GM12878 (cell line): Measurements from ENCODE around the gene TSTD2. TPM values are rescaled to one million over a fixed set of nuclear protein-coding genes. Genes with fewer than 3 reads are reported as not detected.

Experiments
- ATAC-seq: fragments of 200-7000 bp; cut with Tn5 transposase; 3 replicates; pipeline ENCODE4 v1.9.1; 2020; ENCODE audit warnings: mild to moderate bottlenecking, moderate library complexity
- BruUV-seq: library from RNA; stranded (reverse); fragments of 400-500 nt; replicated peaks from 2 replicates; lab custom pipeline; 2021; lab: Mats Ljungman, UMichigan
- CTCF ChIA-PET: fragments of 300-600 bp; sonication (Branson Sonifier 250); formaldehyde crosslinking; extraction: SDS; loops from one replicate; lab custom pipeline; 2021; ENCODE audit warnings: inconsistent platforms; lab: Yijun Ruan, JAX
- POLR2A ChIA-PET: fragments of 350-600 bp; formaldehyde crosslinking; extraction: SDS; loops from one replicate; lab custom pipeline; 2021; ENCODE audit warnings: inconsistent platforms; lab: Charles Lee
- RAD21 ChIA-PET: fragments of 300-600 bp; sonication (Branson Sonifier 250); formaldehyde crosslinking; loops from one replicate; lab custom pipeline; 2023; ENCODE audit warnings: antibody characterized with exemption; ENCODE audit not compliant: unreplicated experiment; lab: Charles Lee
- SMC1A ChIA-PET: fragments of 300-600 bp; sonication (Branson Sonifier 250); formaldehyde crosslinking; loops from one replicate; lab custom pipeline; 2023; ENCODE audit not compliant: unreplicated experiment, uncharacterized antibody; lab: Charles Lee
- DNase-seq: peaks from one replicate; pipeline ENCODE4 v3.0.0-alpha.2; 2011; ENCODE audit warnings: low read depth, low spot score
- FAIRE-seq: peaks from 3 replicates; lab custom pipeline; 2011; peaks lifted over from hg19 to GRCh38; lab: Jason Lieb, UNC
- H2AFZ ChIP-seq: 2 replicates; pipeline ENCODE4 v1.6.0; 2011; ENCODE audit warnings: low read depth, low read length, control low read depth; ENCODE audit not compliant: control insufficient read depth
- H3K27ac ChIP-seq: 2 replicates; pipeline ENCODE4 v1.5.1; 2011; ENCODE audit warnings: control low read depth; ENCODE audit not compliant: control insufficient read depth, insufficient read depth
- H3K27me3 ChIP-seq, 2 experiments: replicated peaks in 1 of 2; 2 replicates each; pipeline versions ENCODE4 v1.6.0 to v1.6.1; 2011; ENCODE audit warnings: low read length in 1 of 2; ENCODE audit not compliant: control insufficient read depth in 2 of 2, insufficient read depth in 2 of 2
- H3K36me3 ChIP-seq, 2 experiments: 2 replicates each; pipeline ENCODE4 v1.5.1; 2011; ENCODE audit warnings: low read length in 1 of 2; ENCODE audit not compliant: control insufficient read depth in 2 of 2, insufficient read depth in 2 of 2
- H3K4me1 ChIP-seq: 2 replicates; pipeline ENCODE4 v1.6.1; 2011; ENCODE audit warnings: mild to moderate bottlenecking, low read length, moderate library complexity, mixed read lengths; ENCODE audit not compliant: control insufficient read depth, insufficient read depth
- H3K4me2 ChIP-seq: 2 replicates; pipeline ENCODE4 v1.6.0; 2011; ENCODE audit warnings: control low read depth; ENCODE audit not compliant: control insufficient read depth, insufficient read depth
- H3K4me3 ChIP-seq: fragments of 200-600 bp; sonication (generic); 2 replicates; pipeline ENCODE4 v1.5.1; 2016
- H3K79me2 ChIP-seq: 2 replicates; pipeline ENCODE4 v1.6.0; 2011; ENCODE audit warnings: low read length; ENCODE audit not compliant: control insufficient read depth, insufficient read depth
- H3K9ac ChIP-seq: 2 replicates; pipeline ENCODE4 v1.8.0; 2011; ENCODE audit warnings: low read length, control low read depth, mixed read lengths; ENCODE audit not compliant: control insufficient read depth, insufficient read depth
- H3K9me3 ChIP-seq: replicated peaks from 3 replicates; pipeline ENCODE4 v1.5.1; 2011; ENCODE audit warnings: mild to moderate bottlenecking, low read length; ENCODE audit not compliant: control insufficient read depth, insufficient read depth
- H4K20me1 ChIP-seq: 2 replicates; pipeline ENCODE4 v1.6.0; 2011; ENCODE audit not compliant: control insufficient read depth, insufficient read depth
- CBX5 ChIP-seq: sonication (generic); IDR thresholded peaks from 2 replicates; pipeline ENCODE4 v1.6.1; 2016; ENCODE audit warnings: low read depth, moderate library complexity, mild to moderate bottlenecking, inconsistent platforms
- CHD1 ChIP-seq: IDR thresholded peaks from 2 replicates; pipeline ENCODE4 v1.6.1; 2012; ENCODE audit warnings: low read depth, low read length, improper control_type of control experiment
- CHD2 ChIP-seq: IDR thresholded peaks from 2 replicates; pipeline ENCODE4 v1.6.1; 2011; ENCODE audit warnings: low read depth, low read length, improper control_type of control experiment, borderline replicate concordance
- CREB1 ChIP-seq: IDR thresholded peaks from 2 replicates; pipeline ENCODE4 v1.6.1; 2012; ENCODE audit warnings: low read depth, mild to moderate bottlenecking, inconsistent platforms
- HDAC2 ChIP-seq: fragments of 200-600 bp; sonication (generic); IDR thresholded peaks from 2 replicates; pipeline ENCODE4 v1.6.1; 2017
- HDAC6 ChIP-seq: fragments of 200-600 bp; sonication (generic); IDR thresholded peaks from one replicate; pipeline ENCODE4 v1.8.0; 2017; ENCODE audit warnings: antibody characterized with exemption; ENCODE audit not compliant: unreplicated experiment
- IKZF1 ChIP-seq: fragments of 450-650 bp; conservative IDR thresholded peaks from 2 replicates; pipeline ENCODE4 v1.6.1; 2017; ENCODE audit warnings: antibody characterized with exemption, mild to moderate bottlenecking
- JUND ChIP-seq: IDR thresholded peaks from 2 replicates; pipeline ENCODE4 v1.6.1; 2012; ENCODE audit warnings: low read depth, mild to moderate bottlenecking, low read length, improper control_type of control experiment, moderate library complexity
- KAT2A ChIP-seq: conservative IDR thresholded peaks from 2 replicates; pipeline ENCODE4 v1.6.1; 2011; ENCODE audit warnings: low read depth, low read length; ENCODE audit not compliant: control insufficient read depth
- PAX5 ChIP-seq: IDR thresholded peaks from 2 replicates; pipeline ENCODE4 v1.6.1; 2011; ENCODE audit warnings: low read depth, low read length, borderline replicate concordance
- POLR2AphosphoS5 ChIP-seq: IDR thresholded peaks from 2 replicates; pipeline ENCODE4 v1.6.1; 2011; ENCODE audit warnings: mild to moderate bottlenecking, low read length, inconsistent platforms
- RAD21 ChIP-seq: IDR thresholded peaks from 2 replicates; pipeline ENCODE4 v1.6.1; 2011; ENCODE audit warnings: mild to moderate bottlenecking, low read depth, low read length, moderate library complexity; ENCODE audit not compliant: insufficient read depth
- RB1 ChIP-seq: fragments of 450-650 bp; formaldehyde crosslinking; IDR thresholded peaks from 2 replicates; pipeline ENCODE4 v1.6.1; 2017; ENCODE audit warnings: mild to moderate bottlenecking, borderline replicate concordance
- RUNX3 ChIP-seq: IDR thresholded peaks from 2 replicates; pipeline ENCODE4 v1.6.1; 2012; ENCODE audit warnings: low read length, inconsistent platforms
- SMAD1 ChIP-seq: fragments of 450-650 bp; IDR thresholded peaks from 2 replicates; pipeline ENCODE4 v1.6.1; 2018; ENCODE audit warnings: mild to moderate bottlenecking, low read depth; ENCODE audit not compliant: partially characterized antibody
- YY1 ChIP-seq: IDR thresholded peaks from 2 replicates; pipeline ENCODE4 v1.6.1; 2011; ENCODE audit warnings: low read depth, mild to moderate bottlenecking, low read length
- WGBS: methylation state at CpG from one replicate; pipeline ENCODE4 v1.1.6; 2016; ENCODE audit warnings: low lambda C conversion rate; ENCODE audit not compliant: insufficient replicate concordance, insufficient coverage; ENCODE audit errors: missing lambda C conversion rate; 5-methylcytosine and 5-hydroxymethylcytosine counted together
- in situ Hi-C: fragments of 300-500 bp; cut with MboI; formaldehyde crosslinking; loops from 9 replicates; pipeline ENCODE4 v1.14.3; 2018; ENCODE audit warnings: mixed read lengths
- intact Hi-C: fragments of 100-400 bp; cut with micrococcal nuclease; formaldehyde crosslinking; loops from one replicate; pipeline ENCODE4 v1.14.2; 2022; ENCODE audit not compliant: unreplicated experiment
- polyA plus RNA-seq, 11 experiments: library from polyadenylated mRNA; depleted of rRNA in 4 of 11; unstranded in 6 of 11; stranded (reverse) in 5 of 11; fragments of >200 nt; fragmentation: Nextera tagmentation in 4 of 11; fragmentation: Illumina TruSeq in 1 of 11; extraction: Ambion mirVana in 4 of 11; extraction: Trizol in 1 of 11; gene quantifications; 1 replicate in 1 of 11; 2 replicates in 10 of 11; pipeline versions ENCODE4 v1.2.1 to v1.2.3, GENCODE V29; 2011 to 2016; ENCODE audit warnings: inconsistent platforms in 2 of 11, missing spikeins in 2 of 11, low read depth in 1 of 11
- total RNA-seq, 4 experiments: library from RNA; depleted of rRNA in 3 of 4; stranded (reverse); fragments of >200 nt in 3 of 4; fragmentation: Illumina TruSeq in 1 of 4; extraction: Trizol in 1 of 4; gene quantifications; 2 replicates each; pipeline versions ENCODE4 v1.2.1 to v1.2.3, GENCODE V29; 2013 to 2021
- TF ChIP-seq, protein P1 (sequence below): IDR thresholded peaks from 2 replicates; pipeline ENCODE4 v1.6.1; 2012; ENCODE audit warnings: low read depth, low read length, improper control_type of control experiment
- TF ChIP-seq, protein P2 (sequence below): IDR thresholded peaks from 2 replicates; pipeline ENCODE4 v1.6.1; 2012; ENCODE audit warnings: low read depth, low read length, improper control_type of control experiment

TSTD2 gene
- total and polyA plus RNA-seq, 10 of the 15 experiments (the other 5 are each of a cell fraction or from before 2014, with no cell fraction given) = 5.0 to 30.6 (median 14.1) TPM

DNA sequence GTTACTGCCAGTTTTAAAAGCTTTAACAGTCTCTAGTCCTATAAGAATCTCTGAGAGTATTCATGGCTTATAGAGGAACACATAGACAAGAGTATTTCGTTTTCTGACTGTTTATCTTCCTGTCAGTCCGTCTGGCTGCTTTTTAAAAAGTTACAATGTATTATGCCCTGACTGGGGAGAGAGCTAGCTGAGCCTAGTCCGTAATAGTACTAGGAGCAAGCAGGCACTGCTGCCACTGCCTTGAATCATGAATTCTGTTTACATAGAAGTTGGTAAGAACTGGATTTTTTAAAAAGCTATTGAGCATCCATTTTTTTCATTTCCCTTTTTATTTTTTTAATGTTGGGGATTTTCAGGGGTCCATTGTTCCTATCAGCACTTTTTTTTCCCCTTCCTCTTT, 37.4 kb upstream of the TSTD2 start:
- H3K9ac ChIP-seq = no peak overlapping the region
- H3K79me2 ChIP-seq = no peaks in the 10 kb centered on the region
- WGBS = 89% methylated on average over 3 of the region's 3 CpGs
- no peak for ATAC-seq
- RAD21 ChIA-PET = no interaction called here
- H3K4me1 ChIP-seq = peaks cover 3% of the 10 kb centered on the region; the same call in 1 of the 2 replicates
- peaks cover 7 to 44% of the 10 kb centered on the region in 2 experiments for H3K36me3 ChIP-seq
- H4K20me1 ChIP-seq = no peaks in the 10 kb centered on the region
- H3K4me2 ChIP-seq = no peak overlapping the region
- in situ Hi-C loops (no loop called here), intact Hi-C loops (no loop called here)
- SMC1A ChIA-PET = no interaction called here
- POLR2A ChIA-PET = no interaction called here
- no peak overlapping the region for H3K4me3 ChIP-seq
- H2AFZ ChIP-seq = no peak overlapping the region
- DNase-seq = no peak
- no peak for FAIRE-seq
- BruUV-seq = no TSS peak
- no peak for TF ChIP-seq JUND
- TF ChIP-seq HDAC6 = no peak
- no peak for TF ChIP-seq RAD21
- no peak for TF ChIP-seq YY1
- TF ChIP-seq, protein P1, sequence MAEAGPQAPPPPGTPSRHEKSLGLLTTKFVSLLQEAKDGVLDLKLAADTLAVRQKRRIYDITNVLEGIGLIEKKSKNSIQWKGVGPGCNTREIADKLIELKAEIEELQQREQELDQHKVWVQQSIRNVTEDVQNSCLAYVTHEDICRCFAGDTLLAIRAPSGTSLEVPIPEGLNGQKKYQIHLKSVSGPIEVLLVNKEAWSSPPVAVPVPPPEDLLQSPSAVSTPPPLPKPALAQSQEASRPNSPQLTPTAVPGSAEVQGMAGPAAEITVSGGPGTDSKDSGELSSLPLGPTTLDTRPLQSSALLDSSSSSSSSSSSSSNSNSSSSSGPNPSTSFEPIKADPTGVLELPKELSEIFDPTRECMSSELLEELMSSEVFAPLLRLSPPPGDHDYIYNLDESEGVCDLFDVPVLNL = no peak
- TF ChIP-seq IKZF1 = no peak
- no peak for TF ChIP-seq POLR2AphosphoS5
- no peak for TF ChIP-seq CBX5
- TF ChIP-seq PAX5 = no peak
- no peak for TF ChIP-seq CHD1
- no peak for TF ChIP-seq SMAD1
- TF ChIP-seq CREB1 = no peak
- no peak for TF ChIP-seq HDAC2
- TF ChIP-seq RB1 = no peak
- no peak for TF ChIP-seq RUNX3
- TF ChIP-seq CHD2 = no peak
- TF ChIP-seq, protein P2, sequence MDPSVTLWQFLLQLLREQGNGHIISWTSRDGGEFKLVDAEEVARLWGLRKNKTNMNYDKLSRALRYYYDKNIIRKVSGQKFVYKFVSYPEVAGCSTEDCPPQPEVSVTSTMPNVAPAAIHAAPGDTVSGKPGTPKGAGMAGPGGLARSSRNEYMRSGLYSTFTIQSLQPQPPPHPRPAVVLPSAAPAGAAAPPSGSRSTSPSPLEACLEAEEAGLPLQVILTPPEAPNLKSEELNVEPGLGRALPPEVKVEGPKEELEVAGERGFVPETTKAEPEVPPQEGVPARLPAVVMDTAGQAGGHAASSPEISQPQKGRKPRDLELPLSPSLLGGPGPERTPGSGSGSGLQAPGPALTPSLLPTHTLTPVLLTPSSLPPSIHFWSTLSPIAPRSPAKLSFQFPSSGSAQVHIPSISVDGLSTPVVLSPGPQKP = no peak
- TF ChIP-seq KAT2A = no peak
- CTCF ChIA-PET = interaction anchor here (0.8 kb wide), 1 partner anchor 30 kb away, joined by 3 read pairs; no protein-coding TSS in a partner anchor
- H3K9me3 ChIP-seq = no peaks in the 10 kb centered on the region
- no peak overlapping the region for H3K27ac ChIP-seq
- H3K27me3 ChIP-seq = no peaks in the 10 kb centered on the region
